SK-N-SH (cell line): ENCODE measurements around the gene DCUN1D1. TPM values are rescaled to one million over a fixed set of nuclear protein-coding genes. Genes with fewer than 3 reads are reported as not detected.

Source experiments
- CTCF ChIA-PET: fragments of 300-600, 350-600 bp; formaldehyde crosslinking; extraction: SDS; loops from one replicate; lab custom pipeline; 2021; lab: Yijun Ruan, JAX
- POLR2A ChIA-PET: fragments of 350-600 bp; sonication (Branson Sonifier 250); formaldehyde crosslinking; extraction: SDS; loops from one replicate; lab custom pipeline; 2020; ENCODE audit warnings: antibody characterized with exemption, inconsistent platforms; lab: Yijun Ruan, JAX
- DNase-seq: peaks from one replicate; pipeline ENCODE4 v3.0.0; 2012
- H2AFZ ChIP-seq: fragments of 200-600 bp; sonication (generic); 2 replicates; pipeline ENCODE4 v1.8.1; 2016; ENCODE audit warnings: antibody characterized with exemption, mild to moderate bottlenecking, low read depth
- H3F3A ChIP-seq: fragments of 200-600 bp; sonication (generic); replicated peaks from 2 replicates; pipeline ENCODE3; 2016; ENCODE audit warnings: antibody characterized with exemption, mild to moderate bottlenecking; ENCODE audit not compliant: insufficient read depth
- H3K27ac ChIP-seq, 2 experiments: fragments of 200-500 bp in 1 of 2; fragments of 200-600 bp in 1 of 2; sonication (Bioruptor generic) in 1 of 2; sonication (generic), shearing (Covaris generic) in 1 of 2; 2 replicates each; pipeline versions ENCODE4 v1.5.1 to v1.6.1; 2014 to 2016; ENCODE audit warnings: low read depth in 2 of 2, inconsistent platforms in 1 of 2, low read length in 1 of 2, mild to moderate bottlenecking in 1 of 2, mixed read lengths in 1 of 2
- H3K27me3 ChIP-seq: fragments of 200-600 bp; sonication (generic), shearing (Covaris generic); 2 replicates; pipeline ENCODE4 v1.6.1; 2016; ENCODE audit warnings: mixed run types; ENCODE audit not compliant: insufficient read depth
- H3K36me3 ChIP-seq, 2 experiments: fragments of 200-500 bp in 1 of 2; fragments of 200-600 bp in 1 of 2; sonication (Bioruptor generic) in 1 of 2; sonication (generic) in 1 of 2; replicated peaks in 1 of 2; 2 replicates each; pipeline versions ENCODE3 to v1.5.1; 2014 to 2016; ENCODE audit warnings: low read length in 1 of 2, mild to moderate bottlenecking in 1 of 2; ENCODE audit not compliant: insufficient read depth in 2 of 2, control insufficient read depth in 1 of 2
- H3K4me1 ChIP-seq, 2 experiments: fragments of 200-500 bp in 1 of 2; fragments of 200-600 bp in 1 of 2; sonication (Bioruptor generic) in 1 of 2; sonication (generic), shearing (Covaris generic) in 1 of 2; 2 replicates each; pipeline versions ENCODE4 v1.5.1 to v1.6.1; 2014 to 2016; ENCODE audit warnings: low read depth in 1 of 2, low read length in 1 of 2, mixed run types in 1 of 2; ENCODE audit not compliant: insufficient read depth in 2 of 2, control insufficient read depth in 1 of 2
- H3K4me2 ChIP-seq: fragments of 200-600 bp; sonication (generic), shearing (Covaris generic); 2 replicates; pipeline ENCODE4 v1.6.1; 2017; ENCODE audit warnings: mixed run types
- H3K4me3 ChIP-seq, 2 experiments: fragments of 200-500 bp in 1 of 2; fragments of 200-600 bp in 1 of 2; sonication (Bioruptor generic) in 1 of 2; sonication (generic), shearing (Covaris generic) in 1 of 2; 2 replicates each; pipeline versions ENCODE4 v1.5.1 to v1.8.1; 2014 to 2016; ENCODE audit warnings: low read depth in 2 of 2, inconsistent platforms in 1 of 2, low read length in 1 of 2, mild to moderate bottlenecking in 1 of 2, mixed read lengths in 1 of 2, moderate library complexity in 1 of 2
- H3K79me2 ChIP-seq: fragments of 200-600 bp; sonication (generic); 2 replicates; pipeline ENCODE4 v1.8.1; 2017; ENCODE audit warnings: mild to moderate bottlenecking; ENCODE audit not compliant: insufficient read depth
- H3K9ac ChIP-seq: fragments of 200-600 bp; sonication (generic); 2 replicates; pipeline ENCODE4 v1.6.1; 2017; ENCODE audit warnings: mixed run types
- H3K9me2 ChIP-seq: fragments of 200-600 bp; sonication (generic); 2 replicates; pipeline ENCODE4 v1.6.1; 2017; ENCODE audit warnings: mixed run types
- H3K9me3 ChIP-seq: fragments of 200-600 bp; sonication (generic); 2 replicates; pipeline ENCODE4 v1.6.1; 2017; ENCODE audit warnings: mixed run types, mild to moderate bottlenecking, moderate library complexity
- H4K20me1 ChIP-seq: fragments of 200-600 bp; sonication (generic); 2 replicates; pipeline ENCODE4 v1.6.1; 2017; ENCODE audit warnings: mild to moderate bottlenecking, mixed run types; ENCODE audit not compliant: insufficient read depth
- CHD2 ChIP-seq: fragments of 150-350 bp; IDR thresholded peaks from 2 replicates; pipeline ENCODE4 v1.6.1; 2018; ENCODE audit warnings: low read length; ENCODE audit not compliant: partially characterized antibody
- ELF1 ChIP-seq: IDR thresholded peaks from 2 replicates; pipeline ENCODE4 v1.4.0; 2012
- EP300 ChIP-seq, 2 experiments: IDR thresholded peaks; 2 replicates each; pipeline versions ENCODE4 v1.4.0 to v1.6.1; 2012; ENCODE audit warnings: borderline replicate concordance in 1 of 2, low read depth in 1 of 2, low read length in 1 of 2
- FOXJ3 ChIP-seq: sonication (generic); formaldehyde crosslinking; IDR thresholded peaks from 2 replicates; pipeline ENCODE4 v1.5.1; 2020; ENCODE audit warnings: mild to moderate bottlenecking, missing genetic modification reagents
- FOXM1 ChIP-seq: IDR thresholded peaks from 2 replicates; pipeline ENCODE4 v1.4.0; 2012; ENCODE audit warnings: low read depth, mild to moderate bottlenecking
- GABPA ChIP-seq: IDR thresholded peaks from 2 replicates; pipeline ENCODE4 v1.4.0; 2012; ENCODE audit warnings: low read depth, mild to moderate bottlenecking
- GATA2 ChIP-seq: sonication (generic); formaldehyde crosslinking; IDR thresholded peaks from 2 replicates; pipeline ENCODE4 v1.5.0; 2020; ENCODE audit warnings: mild to moderate bottlenecking, missing genetic modification reagents
- JUND ChIP-seq: IDR thresholded peaks from 2 replicates; pipeline ENCODE4 v1.4.0; 2012
- MEF2A ChIP-seq: IDR thresholded peaks from 2 replicates; pipeline ENCODE4 v1.4.0; 2012; ENCODE audit warnings: low read depth, borderline replicate concordance
- MXI1 ChIP-seq: IDR thresholded peaks from 2 replicates; pipeline ENCODE4 v1.6.1; 2012; ENCODE audit warnings: mild to moderate bottlenecking, low read depth, low read length, improper control_type of control experiment
- NFIC ChIP-seq: IDR thresholded peaks from 2 replicates; pipeline ENCODE4 v1.4.0; 2012; ENCODE audit warnings: borderline replicate concordance
- NRF1 ChIP-seq: IDR thresholded peaks from 2 replicates; pipeline ENCODE4 v1.6.1; 2012; ENCODE audit warnings: low read depth, mild to moderate bottlenecking, low read length
- POLR2AphosphoS5 ChIP-seq: IDR thresholded peaks from 2 replicates; pipeline ENCODE4 v1.6.1; 2012; ENCODE audit warnings: low read depth, low read length
- RAD21 ChIP-seq: IDR thresholded peaks from 2 replicates; pipeline ENCODE4 v1.6.1; 2012; ENCODE audit warnings: mild to moderate bottlenecking, low read length
- RFX5 ChIP-seq: IDR thresholded peaks from 2 replicates; pipeline ENCODE4 v1.6.1; 2012; ENCODE audit warnings: mild to moderate bottlenecking, improper control_type of control experiment, low read length
- TCF12 ChIP-seq: IDR thresholded peaks from 2 replicates; pipeline ENCODE4 v1.4.0; 2012
- TEAD4 ChIP-seq: IDR thresholded peaks from 2 replicates; pipeline ENCODE4 v1.4.0; 2012; ENCODE audit warnings: mild to moderate bottlenecking, borderline replicate concordance; ENCODE audit not compliant: insufficient read depth
- YY1 ChIP-seq: IDR thresholded peaks from 2 replicates; pipeline ENCODE4 v1.4.0; 2012; ENCODE audit warnings: low read depth, mild to moderate bottlenecking
- WGBS: methylation state at CpG from one replicate; pipeline ENCODE4 v1.1.6; 2017; ENCODE audit warnings: low lambda C conversion rate; 5-methylcytosine and 5-hydroxymethylcytosine counted together
- polyA plus RNA-seq, 3 experiments: library from polyadenylated mRNA; depleted of rRNA; stranded (reverse); fragments of >200 nt; gene quantifications; 2 replicates each; pipeline ENCODE4 v1.2.3, GENCODE V29; 2012
- TF ChIP-seq, protein P1 (sequence below): IDR thresholded peaks from 2 replicates; pipeline ENCODE4 v1.6.1; 2012; ENCODE audit warnings: mild to moderate bottlenecking, low read depth, low read length, moderate library complexity
- TF ChIP-seq, protein P2 (sequence below): IDR thresholded peaks from 2 replicates; pipeline ENCODE4 v1.4.0; 2012; ENCODE audit warnings: low read depth, borderline replicate concordance

The DCUN1D1 gene
- polyA plus RNA-seq, 1 of the 3 experiments (the other 2 are of a cell fraction), result 4.5 TPM

GRCh38 chr3:183022936-183023516 is 42.7 kb upstream of the DCUN1D1 start:
- Histone ChIP-seq H3K4me2 (no peak overlapping the region), H3K27me3 (no peaks in the 10 kb centered on the region), H3K79me2 (no peaks in the 10 kb centered on the region), H3K4me3 (no peak overlapping the region), H3K27ac (no peak overlapping the region), H3K9me3 (0 out of 2 replicates have a peak, but pooled peaks cover 3% of the 10 kb centered on the region), H3K9ac (no peak overlapping the region), H3K36me3 (peaks cover 13 to 47% of the 10 kb centered on the region in 2 experiments), H2AFZ (no peak overlapping the region), H3K9me2 (no peaks in the 10 kb centered on the region), H3F3A (no peaks in the 10 kb centered on the region), H3K4me1 (no peaks in the 10 kb centered on the region), H4K20me1 (no peaks in the 10 kb centered on the region)
- WGBS, result 92% methylated on average over 3 of the region's 3 CpGs
- ChIA-PET CTCF (no interaction called here), POLR2A (no interaction called here)
- TF ChIP-seq RFX5 (no peak), NRF1 (no peak), CHD2 (no peak), YY1 (no peak), JUND (no peak), ELF1 (no peak), TCF12 (no peak), TEAD4 (no peak), GATA2 (no peak), NFIC (no peak), MEF2A (no peak), FOXJ3 (CRISPR knock-in tag) (no peak), GABPA (no peak), POLR2AphosphoS5 (no peak), EP300 (IDR thresholded peaks at IDR 0.05; ENCODE audit: borderline replicate concordance in 1 of 2, low read depth in 1 of 2, low read length in 1 of 2) (no peak), FOXM1 (no peak), RAD21 (no peak), MXI1 (no peak)
- TF ChIP-seq, protein P1, sequence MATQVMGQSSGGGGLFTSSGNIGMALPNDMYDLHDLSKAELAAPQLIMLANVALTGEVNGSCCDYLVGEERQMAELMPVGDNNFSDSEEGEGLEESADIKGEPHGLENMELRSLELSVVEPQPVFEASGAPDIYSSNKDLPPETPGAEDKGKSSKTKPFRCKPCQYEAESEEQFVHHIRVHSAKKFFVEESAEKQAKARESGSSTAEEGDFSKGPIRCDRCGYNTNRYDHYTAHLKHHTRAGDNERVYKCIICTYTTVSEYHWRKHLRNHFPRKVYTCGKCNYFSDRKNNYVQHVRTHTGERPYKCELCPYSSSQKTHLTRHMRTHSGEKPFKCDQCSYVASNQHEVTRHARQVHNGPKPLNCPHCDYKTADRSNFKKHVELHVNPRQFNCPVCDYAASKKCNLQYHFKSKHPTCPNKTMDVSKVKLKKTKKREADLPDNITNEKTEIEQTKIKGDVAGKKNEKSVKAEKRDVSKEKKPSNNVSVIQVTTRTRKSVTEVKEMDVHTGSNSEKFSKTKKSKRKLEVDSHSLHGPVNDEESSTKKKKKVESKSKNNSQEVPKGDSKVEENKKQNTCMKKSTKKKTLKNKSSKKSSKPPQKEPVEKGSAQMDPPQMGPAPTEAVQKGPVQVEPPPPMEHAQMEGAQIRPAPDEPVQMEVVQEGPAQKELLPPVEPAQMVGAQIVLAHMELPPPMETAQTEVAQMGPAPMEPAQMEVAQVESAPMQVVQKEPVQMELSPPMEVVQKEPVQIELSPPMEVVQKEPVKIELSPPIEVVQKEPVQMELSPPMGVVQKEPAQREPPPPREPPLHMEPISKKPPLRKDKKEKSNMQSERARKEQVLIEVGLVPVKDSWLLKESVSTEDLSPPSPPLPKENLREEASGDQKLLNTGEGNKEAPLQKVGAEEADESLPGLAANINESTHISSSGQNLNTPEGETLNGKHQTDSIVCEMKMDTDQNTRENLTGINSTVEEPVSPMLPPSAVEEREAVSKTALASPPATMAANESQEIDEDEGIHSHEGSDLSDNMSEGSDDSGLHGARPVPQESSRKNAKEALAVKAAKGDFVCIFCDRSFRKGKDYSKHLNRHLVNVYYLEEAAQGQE, result no peak
- TF ChIP-seq, protein P2, sequence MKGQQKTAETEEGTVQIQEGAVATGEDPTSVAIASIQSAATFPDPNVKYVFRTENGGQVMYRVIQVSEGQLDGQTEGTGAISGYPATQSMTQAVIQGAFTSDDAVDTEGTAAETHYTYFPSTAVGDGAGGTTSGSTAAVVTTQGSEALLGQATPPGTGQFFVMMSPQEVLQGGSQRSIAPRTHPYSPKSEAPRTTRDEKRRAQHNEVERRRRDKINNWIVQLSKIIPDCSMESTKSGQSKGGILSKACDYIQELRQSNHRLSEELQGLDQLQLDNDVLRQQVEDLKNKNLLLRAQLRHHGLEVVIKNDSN, result no peak
- no peak for DNase-seq
